Measurements from ENCODE around the gene CHI3L1. TPM values are rescaled to one million over a fixed set of nuclear protein-coding genes. Genes with fewer than 3 reads are reported as not detected.

The CHI3L1 gene
- total and polyA plus RNA-seq, 2 donors (not counting 1 experiment from before 2014, with no cell fraction given) = 0.15 TPM; not detected in 1

- Mint-ChIP-seq H3K9me3 (ENCODE audit: insufficient read depth) (no peaks in the 10 kb centered on the region), H3K27ac (no peak overlapping the region), H3K27me3 (peaks cover 43% of the 10 kb centered on the region), H3K4me1 (no peaks in the 10 kb centered on the region), H3K4me3 (no peak overlapping the region)
- H3K27me3 ChIP-seq (replicated peaks in 1 of 4; ENCODE audit: control extremely low read depth in 1 of 4, control insufficient read depth in 3 of 4, insufficient read depth in 4 of 4, low read length in 3 of 4) = peaks cover 0 to 7% (median 2%) of the 10 kb centered on the region in 4 experiments
- no peaks in the 10 kb centered on the region for H4K20me1 ChIP-seq (ENCODE audit: control insufficient read depth, insufficient read depth, low read length, poor library complexity, severe bottlenecking)
- no peaks in the 10 kb centered on the region for H3K4me1 ChIP-seq (ENCODE audit: control insufficient read depth in 2 of 2, insufficient read depth in 2 of 2, low read length in 2 of 2)
- POLR2A ChIA-PET = no interaction called here
- intact Hi-C loops (cut with micrococcal nuclease) = no loop called here
- no peak overlapping the region for H3K4me2 ChIP-seq (replicated peaks; ENCODE audit: low read depth, low read length, poor library complexity, severe bottlenecking)
- no peak overlapping the region for H3K4me3 ChIP-seq (ENCODE audit: control extremely low read depth in 1 of 5, extremely low read depth in 1 of 5, insufficient read depth in 1 of 5, low read depth in 2 of 5, low read length in 4 of 5)
- no peaks in the 10 kb centered on the region for H3K79me2 ChIP-seq (ENCODE audit: control insufficient read depth, insufficient read depth, low read length)
- CTCF ChIA-PET = no interaction called here
- no peak overlapping the region for H3K27ac ChIP-seq (ENCODE audit: low read length in 2 of 2)
- no peak for TF ChIP-seq CTCF (IDR thresholded peaks at IDR 0.05)
- no peak for TF ChIP-seq EZH2 (IDR thresholded peaks at IDR 0.05; ENCODE audit: borderline replicate concordance, insufficient read depth, low read depth, low read length, poor library complexity, severe bottlenecking)
- no peak for DNase-seq
- H3K36me3 ChIP-seq (replicated peaks in 1 of 2; ENCODE audit: control extremely low read depth in 1 of 2, control insufficient read depth in 1 of 2, extremely low read depth in 1 of 2, insufficient read depth in 2 of 2, low read length in 1 of 2) = no peaks in the 10 kb centered on the region
- H3K9me3 ChIP-seq (ENCODE audit: control extremely low read depth in 1 of 3, control insufficient read depth in 2 of 3, insufficient read depth in 1 of 3, low read length in 2 of 3) = no peaks in the 10 kb centered on the region
- H3K9ac ChIP-seq (ENCODE audit: low read length) = no peak overlapping the region
- no peak for ATAC-seq (ENCODE audit: low read depth)
- no peak overlapping the region for H2AFZ ChIP-seq (ENCODE audit: insufficient read depth, low read depth, low read length, poor library complexity, severe bottlenecking)
- 74% methylated on average over 6 of the region's 10 CpGs for WGBS (ENCODE audit: insufficient coverage)
Measured at GRCh38 chr1:203201516-203202205, 15.2 kb upstream of the CHI3L1 start.

- H3K9ac ChIP-seq (ENCODE audit: low read length) = no peak overlapping the region
- H3K4me1 ChIP-seq (ENCODE audit: control insufficient read depth in 2 of 2, insufficient read depth in 2 of 2, low read length in 2 of 2) = no peaks in the 10 kb centered on the region
- no peak overlapping the region for H3K27ac ChIP-seq (ENCODE audit: low read length in 2 of 2)
- no peak overlapping the region for H3K4me2 ChIP-seq (replicated peaks; ENCODE audit: low read depth, low read length, poor library complexity, severe bottlenecking)
- H3K9me3 ChIP-seq (ENCODE audit: control extremely low read depth in 1 of 3, control insufficient read depth in 2 of 3, insufficient read depth in 1 of 3, low read length in 2 of 3) = no peaks in the 10 kb centered on the region
- H3K79me2 ChIP-seq (ENCODE audit: control insufficient read depth, insufficient read depth, low read length) = no peaks in the 10 kb centered on the region
- DNase-seq (no peak), ATAC-seq (ENCODE audit: low read depth) (no peak)
- Mint-ChIP-seq H3K4me3 (no peak overlapping the region), H3K4me1 (no peaks in the 10 kb centered on the region), H3K9me3 (ENCODE audit: insufficient read depth) (no peaks in the 10 kb centered on the region), H3K27me3 (peaks cover 43% of the 10 kb centered on the region), H3K27ac (no peak overlapping the region)
- H3K4me3 ChIP-seq (ENCODE audit: control extremely low read depth in 1 of 5, extremely low read depth in 1 of 5, insufficient read depth in 1 of 5, low read depth in 2 of 5, low read length in 4 of 5) = no peak overlapping the region
- ChIA-PET CTCF (interaction anchor here (1.5 kb wide), 1 partner anchor 16 kb away, joined by 7 read pairs; no protein-coding TSS in a partner anchor), POLR2A (no interaction called here)
- H3K36me3 ChIP-seq (replicated peaks in 1 of 2; ENCODE audit: control extremely low read depth in 1 of 2, control insufficient read depth in 1 of 2, extremely low read depth in 1 of 2, insufficient read depth in 2 of 2, low read length in 1 of 2) = no peaks in the 10 kb centered on the region
- no peak for TF ChIP-seq EZH2 (IDR thresholded peaks at IDR 0.05; ENCODE audit: borderline replicate concordance, insufficient read depth, low read depth, low read length, poor library complexity, severe bottlenecking)
- TF ChIP-seq CTCF (IDR thresholded peaks at IDR 0.05) = no peak
- intact Hi-C loops (cut with micrococcal nuclease) = no loop called here
- no peak overlapping the region for H2AFZ ChIP-seq (ENCODE audit: insufficient read depth, low read depth, low read length, poor library complexity, severe bottlenecking)
- peaks cover 0 to 7% (median 2%) of the 10 kb centered on the region in 4 experiments for H3K27me3 ChIP-seq (replicated peaks in 1 of 4; ENCODE audit: control extremely low read depth in 1 of 4, control insufficient read depth in 3 of 4, insufficient read depth in 4 of 4, low read length in 3 of 4)
- H4K20me1 ChIP-seq (ENCODE audit: control insufficient read depth, insufficient read depth, low read length, poor library complexity, severe bottlenecking) = no peaks in the 10 kb centered on the region
- WGBS (ENCODE audit: insufficient coverage) = 64% methylated on average over 1 of the region's 1 CpG
Measured at GRCh38 chr1:203200916-203201315, 14.4 kb upstream of the CHI3L1 start.

Measured in B cell (primary cell).